Astrocyte (in vitro differentiated cells and primary cell): Measurements from ENCODE around the gene MORN4. TPM values are rescaled to one million over a fixed set of nuclear protein-coding genes. Genes with fewer than 3 reads are reported as not detected.
A peak's percentile ranks its signal among the peaks of the same experiment; 100 is the strongest.

ENCODE experiments used
- DNase-seq: peaks from one replicate; pipeline ENCODE4 v3.0.0-alpha.2; 2010; ENCODE audit warnings: low read depth
- FAIRE-seq: peaks from 2 replicates; lab custom pipeline; 2011; peaks lifted over from hg19 to GRCh38; lab: Jason Lieb, UNC
- H2AFZ ChIP-seq: 2 replicates; pipeline ENCODE4 v1.6.0; 2012; ENCODE audit warnings: low read depth, low read length, inconsistent platforms
- H3K27ac ChIP-seq: 2 replicates; pipeline ENCODE4 v1.5.1; 2011; ENCODE audit warnings: low read depth, low read length, inconsistent platforms
- H3K27me3 ChIP-seq: 2 replicates; pipeline ENCODE4 v1.6.0; 2011; ENCODE audit warnings: low read length, inconsistent platforms; ENCODE audit not compliant: insufficient read depth
- H3K36me3 ChIP-seq: 2 replicates; pipeline ENCODE4 v1.5.1; 2011; ENCODE audit warnings: low read length, inconsistent platforms; ENCODE audit not compliant: insufficient read depth
- H3K4me1 ChIP-seq: 2 replicates; pipeline ENCODE4 v1.5.1; 2011; ENCODE audit warnings: low read length, inconsistent platforms; ENCODE audit not compliant: insufficient read depth
- H3K4me2 ChIP-seq: 2 replicates; pipeline ENCODE4 v1.6.0; 2012; ENCODE audit warnings: low read length, inconsistent platforms
- H3K4me3 ChIP-seq: 2 replicates; pipeline ENCODE4 v1.5.1; 2011; ENCODE audit warnings: low read depth, mild to moderate bottlenecking, low read length, inconsistent platforms; ENCODE audit not compliant: insufficient read depth
- H3K79me2 ChIP-seq: 2 replicates; pipeline ENCODE4 v1.6.0; 2012; ENCODE audit warnings: mild to moderate bottlenecking, low read length, inconsistent platforms; ENCODE audit not compliant: insufficient read depth
- H3K9ac ChIP-seq: 2 replicates; pipeline ENCODE4 v1.6.0; 2012; ENCODE audit warnings: mild to moderate bottlenecking, low read length, inconsistent platforms
- H3K9me3 ChIP-seq: 2 replicates; pipeline ENCODE4 v1.5.1; 2012; ENCODE audit warnings: low read depth, mild to moderate bottlenecking, low read length, inconsistent platforms; ENCODE audit not compliant: insufficient read depth
- H4K20me1 ChIP-seq: 2 replicates; pipeline ENCODE4 v1.6.0; 2012; ENCODE audit warnings: low read length, inconsistent platforms; ENCODE audit not compliant: insufficient read depth
- H3K27ac Mint-ChIP-seq: one replicate; pipeline ENCODE4 v1.8.0; 2021; ENCODE audit warnings: mild to moderate bottlenecking, mixed read lengths; ENCODE audit not compliant: unreplicated experiment
- H3K27me3 Mint-ChIP-seq: one replicate; pipeline ENCODE4 v1.8.0; 2021; ENCODE audit warnings: low read depth, mixed read lengths; ENCODE audit not compliant: unreplicated experiment
- H3K36me3 Mint-ChIP-seq: one replicate; pipeline ENCODE4 v1.8.0; 2021; ENCODE audit warnings: low read depth, mixed read lengths; ENCODE audit not compliant: unreplicated experiment
- H3K4me1 Mint-ChIP-seq: one replicate; pipeline ENCODE4 v1.8.0; 2021; ENCODE audit warnings: low read depth, mixed read lengths; ENCODE audit not compliant: unreplicated experiment
- H3K4me3 Mint-ChIP-seq: one replicate; pipeline ENCODE4 v1.8.0; 2021; ENCODE audit warnings: mild to moderate bottlenecking, moderate library complexity, mixed read lengths; ENCODE audit not compliant: unreplicated experiment
- H3K9me3 Mint-ChIP-seq: one replicate; pipeline ENCODE4 v1.8.0; 2021; ENCODE audit warnings: mild to moderate bottlenecking, mixed read lengths; ENCODE audit not compliant: unreplicated experiment
- CTCF ChIP-seq: IDR thresholded peaks from 2 replicates; pipeline ENCODE4 v1.5.1; 2011; ENCODE audit warnings: low read depth, mild to moderate bottlenecking, inconsistent platforms, low read length, moderate library complexity; ENCODE audit not compliant: insufficient read depth
- EZH2 ChIP-seq: IDR thresholded peaks from 2 replicates; pipeline ENCODE4 v1.6.1; 2012; ENCODE audit warnings: mild to moderate bottlenecking, low read length, inconsistent platforms; ENCODE audit not compliant: insufficient read depth
- total RNA-seq: library from RNA; stranded (reverse); gene quantifications from 2 replicates; pipeline ENCODE4 v1.2.1, GENCODE V29; 2021

Gene MORN4
- total RNA-seq, 1 donor from 2014 or later: 16.2 TPM

GRCh38 chr10:97635577-97635976 lies 2.3 kb upstream of the MORN4 start:
- Histone ChIP-seq H2AFZ (no peak overlapping the region), H3K27me3 (no peaks in the 10 kb centered on the region), H3K9ac (no peak overlapping the region), H3K79me2 (no peaks in the 10 kb centered on the region), H3K4me1 (peaks cover 8% of the 10 kb centered on the region), H4K20me1 (no peaks in the 10 kb centered on the region), H3K36me3 (no peaks in the 10 kb centered on the region), H3K9me3 (no peaks in the 10 kb centered on the region), H3K27ac (no peak overlapping the region), H3K4me3 (no peak overlapping the region), H3K4me2 (no peak overlapping the region)
- Mint-ChIP-seq H3K27ac (no peak overlapping the region), H3K36me3 (no peaks in the 10 kb centered on the region), H3K4me3 (no peak overlapping the region), H3K9me3 (no peaks in the 10 kb centered on the region), H3K27me3 (no peaks in the 10 kb centered on the region), H3K4me1 (no peaks in the 10 kb centered on the region)
- no peak for FAIRE-seq
- TF ChIP-seq EZH2: no peak
- no peak for TF ChIP-seq CTCF
- DNase-seq: no peak

- H2AFZ ChIP-seq: peak overlapping the region; percentile 95
- no peaks in the 10 kb centered on the region for H3K27me3 Mint-ChIP-seq
- peak overlapping the region; percentile 74 for H3K4me3 ChIP-seq
- no peaks in the 10 kb centered on the region for H4K20me1 ChIP-seq
- peak overlapping the region; percentile 75 for H3K9ac ChIP-seq
- DNase-seq (no peak), FAIRE-seq (no peak)
- no peak for TF ChIP-seq EZH2
- TF ChIP-seq CTCF: no peak
- H3K9me3 ChIP-seq: no peaks in the 10 kb centered on the region
- no peak overlapping the region for H3K27ac ChIP-seq
- H3K27ac Mint-ChIP-seq: peak overlapping the region; percentile 95
- H3K79me2 ChIP-seq: no peaks in the 10 kb centered on the region
- peak overlapping the region; percentile 90 for H3K4me2 ChIP-seq
- no peaks in the 10 kb centered on the region for H3K27me3 ChIP-seq
- H3K4me3 Mint-ChIP-seq: peak overlapping the region; percentile 100
- H3K9me3 Mint-ChIP-seq: no peaks in the 10 kb centered on the region
- no peaks in the 10 kb centered on the region for H3K36me3 ChIP-seq
- no peaks in the 10 kb centered on the region for H3K36me3 Mint-ChIP-seq
- H3K4me1 Mint-ChIP-seq: no peaks in the 10 kb centered on the region
- peaks cover 5% of the 10 kb centered on the region for H3K4me1 ChIP-seq
Measured at GRCh38 chr10:97633921-97634320, 621 bp upstream of the MORN4 start.

GRCh38 chr10:97631098-97631497 lies 2.2 kb downstream of the MORN4 start:
- H3K27ac Mint-ChIP-seq: no peak overlapping the region
- FAIRE-seq (no peak), DNase-seq (no peak)
- Histone ChIP-seq H2AFZ (no peak overlapping the region), H4K20me1 (no peaks in the 10 kb centered on the region), H3K27ac (no peak overlapping the region), H3K4me3 (no peak overlapping the region), H3K9me3 (no peaks in the 10 kb centered on the region), H3K9ac (no peak overlapping the region), H3K4me2 (no peak overlapping the region), H3K36me3 (no peaks in the 10 kb centered on the region), H3K4me1 (peaks cover 5% of the 10 kb centered on the region), H3K27me3 (no peaks in the 10 kb centered on the region), H3K79me2 (no peaks in the 10 kb centered on the region)
- H3K36me3 Mint-ChIP-seq: peaks cover 3% of the 10 kb centered on the region
- H3K9me3 Mint-ChIP-seq: no peaks in the 10 kb centered on the region
- H3K4me3 Mint-ChIP-seq: no peak overlapping the region
- H3K4me1 Mint-ChIP-seq: no peaks in the 10 kb centered on the region
- H3K27me3 Mint-ChIP-seq: no peaks in the 10 kb centered on the region
- TF ChIP-seq EZH2 (no peak), CTCF (no peak)
